SU-DHL-6 (cell line): ENCODE measurements around the gene GHRHR.

Source experiments
- H2AFZ ChIP-seq: fragments of 200-600 bp; sonication (generic); 2 replicates; pipeline ENCODE4 v1.6.1; 2014; ENCODE audit warnings: low read depth, mild to moderate bottlenecking, moderate library complexity, mixed read lengths, antibody characterized with exemption, low read length; ENCODE audit not compliant: severe bottlenecking
- H3F3A ChIP-seq: fragments of 200-600 bp; shearing (Covaris generic); 2 replicates; pipeline ENCODE4 v1.6.0; 2016; ENCODE audit warnings: antibody characterized with exemption, mild to moderate bottlenecking; ENCODE audit not compliant: insufficient read depth
- H3K27ac ChIP-seq: fragments of 200-600 bp; sonication (generic); 2 replicates; pipeline ENCODE4 v1.5.1; 2016; ENCODE audit warnings: low read depth, mild to moderate bottlenecking, low read length, moderate library complexity, mixed read lengths
- H3K27me3 ChIP-seq: fragments of 200-600 bp; sonication (generic), shearing (Covaris generic); 2 replicates; pipeline ENCODE4 v1.6.0; 2014; ENCODE audit warnings: mild to moderate bottlenecking, low read length
- H3K36me3 ChIP-seq: fragments of 200-600 bp; sonication (generic); 2 replicates; pipeline ENCODE4 v1.6.1; 2014; ENCODE audit warnings: mild to moderate bottlenecking, low read length, mixed read lengths
- H3K4me2 ChIP-seq: fragments of 300-600, 200-600 bp; shearing (Covaris generic), sonication (generic); 2 replicates; pipeline ENCODE4 v1.6.0; 2014; ENCODE audit warnings: low read length, low read depth, mild to moderate bottlenecking; ENCODE audit not compliant: poor library complexity, severe bottlenecking
- H3K4me3 ChIP-seq: fragments of 200-600 bp; sonication (generic); 2 replicates; pipeline ENCODE4 v1.5.1; 2014; ENCODE audit warnings: antibody characterized with exemption, low read length, mild to moderate bottlenecking, mixed read lengths; ENCODE audit not compliant: insufficient read depth, poor library complexity, severe bottlenecking
- H3K79me2 ChIP-seq: fragments of 200-600 bp; sonication (generic); 2 replicates; pipeline ENCODE4 v1.6.1; 2014; ENCODE audit warnings: mild to moderate bottlenecking, low read length, moderate library complexity; ENCODE audit not compliant: insufficient read depth
- H3K9ac ChIP-seq: fragments of 200-600 bp; sonication (generic); 2 replicates; pipeline ENCODE4 v1.7.0; 2014; ENCODE audit warnings: mild to moderate bottlenecking, low read length
- H3K9me2 ChIP-seq: fragments of 200-600 bp; sonication (generic); replicated peaks from 2 replicates; pipeline ENCODE4 v1.6.1; 2014; ENCODE audit warnings: low read length; ENCODE audit not compliant: insufficient read depth
- H3K9me3 ChIP-seq: fragments of 200-600 bp; sonication (generic); 2 replicates; pipeline ENCODE4 v1.6.1; 2014; ENCODE audit warnings: low read length, mixed read lengths; ENCODE audit not compliant: insufficient read depth
- H4K20me1 ChIP-seq: fragments of 200-600 bp; sonication (generic); 2 replicates; pipeline ENCODE4 v1.6.1; 2014; ENCODE audit warnings: low read depth, mild to moderate bottlenecking, antibody characterized with exemption, low read length, moderate library complexity, mixed read lengths
- CTCF ChIP-seq: fragments of 200-600 bp; sonication (generic); IDR thresholded peaks from one replicate; pipeline ENCODE4 v1.5.1; 2017; ENCODE audit warnings: antibody characterized with exemption, mild to moderate bottlenecking, low read length, moderate library complexity; ENCODE audit not compliant: insufficient read depth, poor library complexity, severe bottlenecking
- EZH2phosphoT487 ChIP-seq: fragments of 200-600 bp; sonication (generic), shearing (Covaris generic); conservative IDR thresholded peaks from 2 replicates; pipeline ENCODE4 v1.6.1; 2018; ENCODE audit warnings: mild to moderate bottlenecking, antibody characterized with exemption, low read length, moderate library complexity, mixed read lengths

GHRHR gene

GRCh38 chr7:30986331-30986730 is 22.6 kb downstream of the GHRHR start:
- no peak overlapping the region for H3K4me2 ChIP-seq
- H3K9me3 ChIP-seq: no peaks in the 10 kb centered on the region

GRCh38 chr7:30986738-30987137 is 23.0 kb downstream of the GHRHR start:
- Histone ChIP-seq H3K9me3 (no peaks in the 10 kb centered on the region), H3K9ac (no peak overlapping the region), H3K27me3 (no peaks in the 10 kb centered on the region), H3F3A (no peaks in the 10 kb centered on the region), H3K9me2 (no peaks in the 10 kb centered on the region), H3K4me2 (no peak overlapping the region), H3K4me3 (no peak overlapping the region), H2AFZ (no peak overlapping the region), H3K36me3 (no peaks in the 10 kb centered on the region), H3K79me2 (no peaks in the 10 kb centered on the region), H4K20me1 (no peaks in the 10 kb centered on the region), H3K27ac (no peak overlapping the region)
- TF ChIP-seq EZH2phosphoT487 (no peak), CTCF (no peak)

More at GRCh38 chr7:30986331-30986730, 22.6 kb downstream of the GHRHR start:
- Histone ChIP-seq H3F3A (no peaks in the 10 kb centered on the region), H3K79me2 (no peaks in the 10 kb centered on the region), H3K36me3 (no peaks in the 10 kb centered on the region), H3K9me2 (no peaks in the 10 kb centered on the region), H4K20me1 (no peaks in the 10 kb centered on the region), H3K4me3 (no peak overlapping the region), H3K27ac (no peak overlapping the region), H3K27me3 (no peaks in the 10 kb centered on the region), H3K9ac (no peak overlapping the region), H2AFZ (no peak overlapping the region)
- no peak for TF ChIP-seq EZH2phosphoT487
- TF ChIP-seq CTCF: no peak

- no peak overlapping the region for H3K9ac ChIP-seq
- no peak overlapping the region for H3K4me2 ChIP-seq
- no peaks in the 10 kb centered on the region for H4K20me1 ChIP-seq
- H2AFZ ChIP-seq: no peak overlapping the region
- no peaks in the 10 kb centered on the region for H3F3A ChIP-seq
- no peak for TF ChIP-seq CTCF
- TF ChIP-seq EZH2phosphoT487: no peak
- H3K9me3 ChIP-seq: no peaks in the 10 kb centered on the region
- H3K4me3 ChIP-seq: no peak overlapping the region
- no peaks in the 10 kb centered on the region for H3K36me3 ChIP-seq
- no peaks in the 10 kb centered on the region for H3K9me2 ChIP-seq
- no peaks in the 10 kb centered on the region for H3K79me2 ChIP-seq
- H3K27ac ChIP-seq: no peak overlapping the region
- H3K27me3 ChIP-seq: no peaks in the 10 kb centered on the region
These were observed 23.4 kb downstream of the GHRHR start for GRCh38 chr7:30987178-30987577.
